Activated CD8-positive, alpha-beta T cell treated with anti-CD3 and anti-CD28 coated beads for 36 hours (primary cell): Measurements from ENCODE around the gene ZNF184. TPM values are rescaled to one million over a fixed set of nuclear protein-coding genes. Genes with fewer than 3 reads are reported as not detected.

ENCODE experiments used
- ATAC-seq: fragments of 200-7000 bp; cut with Tn5 transposase; one replicate; pipeline ENCODE4 v1.10.0; 2021; ENCODE audit warnings: mild to moderate bottlenecking, moderate library complexity
- CTCF ChIA-PET: fragments of 350-600 bp; sonication (Branson Sonifier 250); formaldehyde crosslinking; loops from one replicate; lab custom pipeline; 2021; ENCODE audit warnings: antibody characterized with exemption; lab: Charles Lee
- POLR2A ChIA-PET: fragments of 350-600 bp; sonication (Branson Sonifier 250); formaldehyde crosslinking; loops from one replicate; lab custom pipeline; 2021; ENCODE audit warnings: antibody characterized with exemption; lab: Charles Lee
- DNase-seq: peaks from one replicate; pipeline ENCODE4 v3.0.0-alpha.2; 2020
- H3K27ac Mint-ChIP-seq: one replicate; pipeline ENCODE4 v1.8.0; 2021; ENCODE audit warnings: mild to moderate bottlenecking, mixed read lengths
- H3K27me3 Mint-ChIP-seq: one replicate; pipeline ENCODE4 v1.8.0; 2021; ENCODE audit warnings: mixed read lengths
- H3K36me3 Mint-ChIP-seq: one replicate; pipeline ENCODE4 v1.8.0; 2021; ENCODE audit warnings: low read depth, mixed read lengths
- H3K4me1 Mint-ChIP-seq: one replicate; pipeline ENCODE4 v1.8.0; 2021; ENCODE audit warnings: low read depth, mixed read lengths
- H3K4me3 Mint-ChIP-seq: one replicate; pipeline ENCODE4 v1.8.0; 2021; ENCODE audit warnings: mild to moderate bottlenecking, moderate library complexity, mixed read lengths
- H3K9me3 Mint-ChIP-seq: one replicate; pipeline ENCODE4 v1.8.0; 2021; ENCODE audit warnings: mixed read lengths
- CTCF ChIP-seq: fragments of 200-600 bp; IDR thresholded peaks from one replicate; pipeline ENCODE4 v1.8.0; 2022; ENCODE audit warnings: antibody characterized with exemption, mild to moderate bottlenecking
- intact Hi-C: fragments of 100-400 bp; cut with micrococcal nuclease; formaldehyde crosslinking; loops from one replicate; pipeline ENCODE4 v1.10.0; 2022
- total RNA-seq, 2 experiments: library from RNA; stranded (reverse); gene quantifications; one replicate each; pipeline ENCODE4 v1.2.3, GENCODE V29; 2021

The ZNF184 gene
- total RNA-seq, 2 experiments from 2014 or later, result 10.4 to 11.5 TPM

GRCh38 chr6:27470023-27470422 lies 2.9 kb downstream of the ZNF184 start:
- CTCF ChIA-PET, result interaction anchor here (1.0 kb wide), 1 partner anchor 282 kb away, joined by 3 read pairs; no protein-coding TSS in a partner anchor

GRCh38 chr6:27468334-27468733 lies 4.6 kb downstream of the ZNF184 start:
- H3K9me3 Mint-ChIP-seq, result no peaks in the 10 kb centered on the region
- intact Hi-C loops, result no loop called here
- DNase-seq (no peak), ATAC-seq (no peak)
- no peak for TF ChIP-seq CTCF
- ChIA-PET POLR2A (no interaction called here), CTCF (interaction anchor here (1.1 kb wide), 1 partner anchor 11 kb away, joined by 3 read pairs; no protein-coding TSS in a partner anchor)
- H3K27ac Mint-ChIP-seq, result peak overlapping the region; percentile 37
- H3K36me3 Mint-ChIP-seq, result peaks cover 67% of the 10 kb centered on the region
- H3K4me1 Mint-ChIP-seq, result peaks cover 58% of the 10 kb centered on the region
- no peaks in the 10 kb centered on the region for H3K27me3 Mint-ChIP-seq
- H3K4me3 Mint-ChIP-seq, result no peak overlapping the region

More at GRCh38 chr6:27470023-27470422, 2.9 kb downstream of the ZNF184 start:
- Mint-ChIP-seq H3K36me3 (peaks cover 54% of the 10 kb centered on the region), H3K4me1 (peaks cover 53% of the 10 kb centered on the region), H3K9me3 (no peaks in the 10 kb centered on the region), H3K27ac (no peak overlapping the region), H3K27me3 (no peaks in the 10 kb centered on the region), H3K4me3 (no peak overlapping the region)
- intact Hi-C loops, result no loop called here
- no peak for DNase-seq
- TF ChIP-seq CTCF, result no peak
- POLR2A ChIA-PET, result no interaction called here
- ATAC-seq, result no peak

GRCh38 chr6:27452496-27452897 lies 20.4 kb downstream of the ZNF184 start:
- H3K27me3 Mint-ChIP-seq, result no peaks in the 10 kb centered on the region
- H3K27ac Mint-ChIP-seq, result no peak overlapping the region
- peaks cover 77% of the 10 kb centered on the region for H3K9me3 Mint-ChIP-seq
- no peak for TF ChIP-seq CTCF
- no peak for DNase-seq
- ATAC-seq, result no peak
- H3K36me3 Mint-ChIP-seq, result peaks cover 91% of the 10 kb centered on the region
- ChIA-PET POLR2A (interaction anchor here (1.5 kb wide), 1 partner anchor 9 kb away, joined by 3 read pairs; no protein-coding TSS in a partner anchor), CTCF (interaction anchor here (1.1 kb wide), 1 partner anchor 156 kb away, joined by 3 read pairs; no protein-coding TSS in a partner anchor)
- intact Hi-C loops, result no loop called here
- H3K4me3 Mint-ChIP-seq, result no peak overlapping the region
- no peaks in the 10 kb centered on the region for H3K4me1 Mint-ChIP-seq

GRCh38 chr6:27451660-27452390 lies 21.1 kb downstream of the ZNF184 start:
- peaks cover 77% of the 10 kb centered on the region for H3K9me3 Mint-ChIP-seq
- no peak for DNase-seq

More at GRCh38 chr6:27451660-27452390, 21.1 kb downstream of the ZNF184 start:
- no peaks in the 10 kb centered on the region for H3K27me3 Mint-ChIP-seq
- ChIA-PET CTCF (no interaction called here), POLR2A (interaction anchor here (1.5 kb wide), 1 partner anchor 10 kb away, joined by 3 read pairs; no protein-coding TSS in a partner anchor)
- ATAC-seq, result no peak
- no peak overlapping the region for H3K27ac Mint-ChIP-seq
- peaks cover 87% of the 10 kb centered on the region for H3K36me3 Mint-ChIP-seq
- intact Hi-C loops, result no loop called here
- no peak overlapping the region for H3K4me3 Mint-ChIP-seq
- TF ChIP-seq CTCF, result no peak
- H3K4me1 Mint-ChIP-seq, result no peaks in the 10 kb centered on the region
